H9 (cell line): Measurements from ENCODE around the gene GPR87. TPM values are rescaled to one million over a fixed set of nuclear protein-coding genes. Genes with fewer than 3 reads are reported as not detected.

ENCODE experiments used
- DNase-seq: peaks from one replicate; pipeline ENCODE4 v3.0.0-alpha.2; 2017
- H2AFZ ChIP-seq: one replicate; pipeline ENCODE4 v1.6.1; 2013; ENCODE audit warnings: mild to moderate bottlenecking, low read length, control low read depth, moderate library complexity
- H2AK5ac ChIP-seq: 2 replicates; pipeline ENCODE4 v1.6.1; 2013; ENCODE audit warnings: low read length, control low read depth, mixed read lengths; ENCODE audit not compliant: insufficient read length
- H2BK120ac ChIP-seq: one replicate; pipeline ENCODE4 v1.6.1; 2013; ENCODE audit warnings: low read depth, mild to moderate bottlenecking, low read length, control low read depth, inconsistent platforms; ENCODE audit not compliant: poor library complexity, severe bottlenecking
- H2BK12ac ChIP-seq: 2 replicates; pipeline ENCODE4 v1.6.1; 2013; ENCODE audit warnings: low read length, control low read depth, mixed read lengths, low read depth; ENCODE audit not compliant: insufficient read length
- H2BK15ac ChIP-seq: 2 replicates; pipeline ENCODE4 v1.6.1; 2013; ENCODE audit warnings: low read depth, low read length, control low read depth
- H2BK20ac ChIP-seq: one replicate; pipeline ENCODE4 v1.6.1; 2013; ENCODE audit warnings: low read depth, mild to moderate bottlenecking, low read length, control low read depth, inconsistent platforms; ENCODE audit not compliant: poor library complexity, severe bottlenecking
- H2BK5ac ChIP-seq: 2 replicates; pipeline ENCODE4 v1.6.1; 2013; ENCODE audit warnings: low read length, control low read depth, mixed read lengths; ENCODE audit not compliant: insufficient read length
- H3K14ac ChIP-seq: 2 replicates; pipeline ENCODE4 v1.6.1; 2013; ENCODE audit warnings: low read length, control low read depth; ENCODE audit not compliant: insufficient read depth
- H3K18ac ChIP-seq: 2 replicates; pipeline ENCODE4 v1.6.1; 2013; ENCODE audit warnings: low read depth, mild to moderate bottlenecking, mixed read lengths, low read length, control low read depth; ENCODE audit not compliant: insufficient read length
- H3K23ac ChIP-seq: 2 replicates; pipeline ENCODE4 v1.6.1; 2013; ENCODE audit warnings: low read length, control low read depth, mixed read lengths, low read depth; ENCODE audit not compliant: insufficient read length
- H3K23me2 ChIP-seq: 2 replicates; pipeline ENCODE4 v1.6.1; 2013; ENCODE audit warnings: low read depth, mild to moderate bottlenecking, mixed read lengths, low read length, control low read depth; ENCODE audit not compliant: insufficient read length, poor library complexity, severe bottlenecking
- H3K27ac ChIP-seq: 2 replicates; pipeline ENCODE4 v1.5.1; 2013; ENCODE audit warnings: low read length, control low read depth, mixed read lengths, low read depth; ENCODE audit not compliant: insufficient read length
- H3K27me3 ChIP-seq: 2 replicates; pipeline ENCODE4 v1.6.1; 2013; ENCODE audit warnings: low read length, control low read depth, inconsistent platforms; ENCODE audit not compliant: insufficient read depth
- H3K4ac ChIP-seq: 2 replicates; pipeline ENCODE4 v1.6.1; 2013; ENCODE audit warnings: low read depth, mild to moderate bottlenecking, control low read depth, inconsistent platforms, low read length, moderate library complexity
- H3K4me1 ChIP-seq: 2 replicates; pipeline ENCODE4 v1.6.1; 2013; ENCODE audit warnings: low read length, control low read depth, inconsistent platforms; ENCODE audit not compliant: insufficient read depth
- H3K4me2 ChIP-seq: 2 replicates; pipeline ENCODE4 v1.6.1; 2013; ENCODE audit warnings: low read length, control low read depth, mixed read lengths; ENCODE audit not compliant: insufficient read length, insufficient read depth
- H3K56ac ChIP-seq: 2 replicates; pipeline ENCODE4 v1.6.1; 2013; ENCODE audit warnings: low read depth, mild to moderate bottlenecking, mixed read lengths, low read length, control low read depth; ENCODE audit not compliant: insufficient read length
- H3K79me1 ChIP-seq: 2 replicates; pipeline ENCODE4 v1.6.1; 2013; ENCODE audit warnings: low read depth, mild to moderate bottlenecking, moderate library complexity, low read length, control low read depth, inconsistent platforms; ENCODE audit not compliant: insufficient read depth, poor library complexity, severe bottlenecking
- H3K79me2 ChIP-seq: 2 replicates; pipeline ENCODE4 v1.6.1; 2013; ENCODE audit warnings: low read length, control low read depth, inconsistent platforms; ENCODE audit not compliant: insufficient read depth
- H3K9ac ChIP-seq: 2 replicates; pipeline ENCODE4 v1.6.1; 2013; ENCODE audit warnings: low read length, control low read depth, mixed read lengths; ENCODE audit not compliant: insufficient read length; ENCODE audit errors: extremely low read depth
- H3K9me3 ChIP-seq: one replicate; pipeline ENCODE4 v1.6.1; 2013; ENCODE audit warnings: low read depth, low read length, inconsistent platforms; ENCODE audit not compliant: control insufficient read depth
- H3T11ph ChIP-seq: one replicate; pipeline ENCODE4 v1.6.1; 2013; ENCODE audit warnings: mild to moderate bottlenecking, low read length, control low read depth, inconsistent platforms
- H4K20me1 ChIP-seq: one replicate; pipeline ENCODE4 v1.6.1; 2013; ENCODE audit not compliant: control insufficient read depth, insufficient read length, insufficient read depth
- H4K5ac ChIP-seq: 2 replicates; pipeline ENCODE4 v1.6.1; 2013; ENCODE audit warnings: low read depth, mild to moderate bottlenecking, mixed read lengths, low read length, control low read depth; ENCODE audit not compliant: insufficient read length
- H4K8ac ChIP-seq: replicated peaks from 2 replicates; pipeline ENCODE4 v1.6.1; 2013; ENCODE audit warnings: low read length, control low read depth, mixed read lengths, low read depth; ENCODE audit not compliant: insufficient read length
- H4K91ac ChIP-seq: 2 replicates; pipeline ENCODE4 v1.6.1; 2013; ENCODE audit warnings: low read depth, mild to moderate bottlenecking, moderate library complexity, mixed read lengths, low read length, control low read depth; ENCODE audit not compliant: insufficient read length
- H3K27ac Mint-ChIP-seq, 3 experiments: 2 replicates in 2 of 3; 3 replicates in 1 of 3; pipeline ENCODE4 v1.8.0; 2020 to 2021; ENCODE audit warnings: mixed read lengths in 3 of 3, mild to moderate bottlenecking in 1 of 3, moderate library complexity in 1 of 3
- H3K27me3 Mint-ChIP-seq: 2 replicates; pipeline ENCODE4 v1.8.0; 2021; ENCODE audit warnings: low read depth, mild to moderate bottlenecking, moderate library complexity, mixed read lengths
- H3K36me3 Mint-ChIP-seq, 3 experiments: 2 replicates in 2 of 3; 3 replicates in 1 of 3; pipeline ENCODE4 v1.8.0; 2020 to 2021; ENCODE audit warnings: low read depth in 3 of 3, mixed read lengths in 3 of 3; ENCODE audit not compliant: insufficient read depth in 1 of 3
- H3K4me1 Mint-ChIP-seq, 2 experiments: 2 replicates each; pipeline ENCODE4 v1.8.0; 2020; ENCODE audit warnings: mixed read lengths in 2 of 2
- H3K4me3 Mint-ChIP-seq, 2 experiments: 2 replicates in 1 of 2; 3 replicates in 1 of 2; pipeline ENCODE4 v1.8.0; 2020 to 2021; ENCODE audit warnings: mild to moderate bottlenecking in 2 of 2, mixed read lengths in 2 of 2, moderate library complexity in 1 of 2
- H3K9me3 Mint-ChIP-seq, 2 experiments: 2 replicates in 1 of 2; 3 replicates in 1 of 2; pipeline ENCODE4 v1.8.0; 2020; ENCODE audit warnings: mild to moderate bottlenecking in 2 of 2, mixed read lengths in 2 of 2, moderate library complexity in 1 of 2
- CTCF ChIP-seq: fragments of 200-600 bp; sonication (generic); conservative IDR thresholded peaks from 3 replicates; pipeline ENCODE4 v1.8.0; 2021; ENCODE audit warnings: antibody characterized with exemption, mild to moderate bottlenecking
- WGBS: extraction: QIAGEN DNeasy Blood & Tissue Kit; methylation state at CpG from one replicate; pipeline ENCODE4 v1.1.7; 2013; ENCODE audit warnings: missing lambda C conversion rate, low lambda C conversion rate, mixed read lengths; ENCODE audit not compliant: insufficient read length; ENCODE audit errors: extremely low coverage; 5-methylcytosine and 5-hydroxymethylcytosine counted together
- total RNA-seq: library from RNA; stranded (reverse); gene quantifications from 2 replicates; pipeline ENCODE4 v1.2.1, GENCODE V29; 2021

The GPR87 gene
- total RNA-seq, 1 experiment from 2014 or later, result 0.33 TPM

- Histone ChIP-seq H2AFZ (no peak overlapping the region), H4K20me1 (no peaks in the 10 kb centered on the region), H4K91ac (no peak overlapping the region), H3K4me2 (no peak overlapping the region), H2AK5ac (no peak overlapping the region), H3K27ac (no peak overlapping the region), H2BK12ac (no peak overlapping the region), H3K9me3 (no peaks in the 10 kb centered on the region), H4K5ac (no peak overlapping the region), H2BK20ac (no peak overlapping the region), H3K14ac (no peak overlapping the region), H2BK120ac (no peak overlapping the region), H2BK5ac (no peak overlapping the region), H3K4ac (no peak overlapping the region), H3K9ac (no peak overlapping the region), H2BK15ac (no peak overlapping the region), H3K4me1 (no peaks in the 10 kb centered on the region), H3T11ph (no peak overlapping the region), H3K79me1 (no peaks in the 10 kb centered on the region), H4K8ac (no peak overlapping the region), H3K79me2 (no peaks in the 10 kb centered on the region), H3K56ac (no peak overlapping the region), H3K23me2 (no peaks in the 10 kb centered on the region), H3K18ac (no peak overlapping the region), H3K23ac (no peak overlapping the region), H3K27me3 (no peaks in the 10 kb centered on the region)
- no peak for TF ChIP-seq CTCF
- Mint-ChIP-seq H3K4me1 (peaks cover 10 to 21% of the 10 kb centered on the region in 2 experiments), H3K27me3 (no peaks in the 10 kb centered on the region), H3K27ac (no peak overlapping the region), H3K9me3 (no peaks in the 10 kb centered on the region), H3K4me3 (no peak overlapping the region), H3K36me3 (no peaks in the 10 kb centered on the region; a peak in 1 of 7 replicates)
- DNase-seq, result no peak
- WGBS, result no CpG with 5 or more reads among the region's 1 CpG
Observed at GRCh38 chr3:151322511-151322910, 5.9 kb upstream of the GPR87 start.
